ENCODE measurements around the gene ADGRF4. TPM values are rescaled to one million over a fixed set of nuclear protein-coding genes. Genes with fewer than 3 reads are reported as not detected.
"Not testable (repeated sequence)": the region's sequence is repeated elsewhere in the genome, so short reads cannot be mapped to it uniquely, and the experiment has no call there.

ADGRF4 gene
- total RNA-seq, 2 experiments from 2014 or later: not detected

- Mint-ChIP-seq H3K36me3 (ENCODE audit: low read depth) (no peaks in the 10 kb centered on the region), H3K9me3 (peaks cover 2% of the 10 kb centered on the region), H3K4me3 (no peak overlapping the region), H3K27ac (peak overlapping the region; percentile 59), H3K4me1 (ENCODE audit: low read depth) (peaks cover 18% of the 10 kb centered on the region), H3K27me3 (ENCODE audit: low read depth) (peaks cover 8% of the 10 kb centered on the region)
- DNase-seq: peak; percentile 41
- intact Hi-C loops (cut with micrococcal nuclease): loop anchor here (1.0 to 5.0 kb wide), 8 partner anchors 7 to 500 kb away; partner anchors contain the start of gene CD2AP
- CTCF ChIA-PET: interaction anchor here (1.5 to 1.8 kb wide), 2 partner anchors 37 to 110 kb away, joined by 4 to 6 read pairs; no protein-coding TSS in a partner anchor
Observed at GRCh38 chr6:47741807-47742206, 43.4 kb downstream of the ADGRF4 start.

DNA sequence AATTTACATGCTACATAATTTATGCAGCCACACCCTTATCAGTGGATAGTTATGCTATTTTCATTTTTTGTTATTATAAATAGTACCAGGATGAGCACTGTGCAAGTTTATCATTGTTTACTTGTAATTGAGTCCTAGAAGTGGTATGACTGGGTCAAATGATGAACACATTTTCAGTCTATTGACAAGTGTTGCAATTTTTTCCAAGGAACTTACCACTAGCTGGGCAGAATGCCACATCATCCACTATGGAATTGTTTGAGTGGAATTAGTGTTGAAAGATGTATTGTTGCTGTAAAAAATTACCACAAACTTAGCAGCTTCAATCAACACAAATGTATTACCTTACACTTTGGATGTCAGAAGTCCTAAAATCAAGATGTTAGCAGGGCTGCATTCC is 45.4 kb downstream of the ADGRF4 start:
- intact Hi-C loops (cut with micrococcal nuclease): loop anchor here (2.0 to 5.0 kb wide), 2 partner anchors 37 to 266 kb away; partner anchors contain the start of gene CD2AP
- peaks cover 8% of the 10 kb centered on the region for H3K27me3 Mint-ChIP-seq (ENCODE audit: low read depth)
- DNase-seq: no peak
- H3K4me1 Mint-ChIP-seq (ENCODE audit: low read depth): peaks cover 13% of the 10 kb centered on the region
- CTCF ChIA-PET: no interaction called here
- peaks cover 2% of the 10 kb centered on the region for H3K9me3 Mint-ChIP-seq
- no peak overlapping the region for H3K4me3 Mint-ChIP-seq
- no peaks in the 10 kb centered on the region for H3K36me3 Mint-ChIP-seq (ENCODE audit: low read depth)
- H3K27ac Mint-ChIP-seq: no peak overlapping the region

DNA sequence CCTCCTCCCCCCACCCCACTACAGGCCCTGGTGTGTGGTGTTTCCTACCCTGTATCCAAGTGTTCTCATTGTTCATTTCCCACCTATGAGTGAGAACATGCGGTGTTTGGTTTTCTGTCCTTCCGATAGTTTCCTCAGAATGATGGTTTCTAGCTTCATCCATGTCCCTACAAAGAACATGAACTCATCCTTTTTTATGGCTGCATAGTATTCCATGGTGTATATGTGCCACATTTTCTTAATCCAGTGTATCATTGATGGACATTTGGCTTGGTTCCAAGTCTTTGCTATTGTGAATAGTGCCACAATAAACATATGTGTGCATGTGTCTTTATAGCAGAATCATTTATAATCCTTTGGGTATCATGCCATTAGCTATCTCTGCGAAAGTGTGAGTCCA is 46.9 kb downstream of the ADGRF4 start:
- CTCF ChIA-PET; H3K27me3 Mint-ChIP-seq (ENCODE audit: low read depth); H3K27ac Mint-ChIP-seq; H3K9me3 Mint-ChIP-seq; H3K36me3 Mint-ChIP-seq (ENCODE audit: low read depth); intact Hi-C loops (cut with micrococcal nuclease); H3K4me3 Mint-ChIP-seq; DNase-seq: not testable (repeated sequence)
- peaks cover 21% of the 10 kb centered on the region for H3K4me1 Mint-ChIP-seq (ENCODE audit: low read depth)

DNA sequence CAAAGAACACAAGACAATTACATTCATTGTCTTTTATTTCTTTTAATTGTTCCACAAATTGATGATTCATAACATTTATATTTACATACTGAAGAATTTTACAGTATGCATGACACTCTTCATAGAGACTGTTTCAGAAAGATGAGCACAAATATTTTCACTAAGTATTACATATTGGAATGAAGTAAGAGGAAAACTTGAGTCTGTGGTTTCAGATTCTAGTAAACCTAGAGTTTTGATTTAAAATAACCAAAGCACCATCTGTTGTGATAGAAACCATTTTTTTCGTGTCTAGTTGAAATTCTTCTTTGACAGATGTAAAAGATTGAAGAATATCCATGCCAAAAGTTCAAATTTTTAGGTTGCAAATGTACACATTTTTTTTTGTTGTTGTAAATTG is 51.4 kb downstream of the ADGRF4 start:
- H3K27me3 Mint-ChIP-seq (ENCODE audit: low read depth): peaks cover 25% of the 10 kb centered on the region
- no peak for DNase-seq
- H3K36me3 Mint-ChIP-seq (ENCODE audit: low read depth): no peaks in the 10 kb centered on the region
- CTCF ChIA-PET: interaction anchor here (1.2 kb wide), 1 partner anchor 30 kb away, joined by 4 read pairs; no protein-coding TSS in a partner anchor
- intact Hi-C loops (cut with micrococcal nuclease): loop anchor here (1.0 kb wide), 1 partner anchor 8 kb away; no protein-coding TSS in a partner anchor
- H3K4me3 Mint-ChIP-seq: no peak overlapping the region
- peaks cover 15% of the 10 kb centered on the region for H3K4me1 Mint-ChIP-seq (ENCODE audit: low read depth)
- H3K27ac Mint-ChIP-seq: peak overlapping the region; percentile 13
- peaks cover 2% of the 10 kb centered on the region for H3K9me3 Mint-ChIP-seq

GRCh38 chr6:47752801-47753200 is 54.4 kb downstream of the ADGRF4 start:
- Mint-ChIP-seq H3K36me3 (ENCODE audit: low read depth) (no peaks in the 10 kb centered on the region), H3K27ac (no peak overlapping the region), H3K27me3 (ENCODE audit: low read depth) (peaks cover 29% of the 10 kb centered on the region), H3K4me3 (no peak overlapping the region), H3K4me1 (ENCODE audit: low read depth) (peaks cover 15% of the 10 kb centered on the region), H3K9me3 (peaks cover 3% of the 10 kb centered on the region)
- DNase-seq: no peak
- intact Hi-C loops (cut with micrococcal nuclease): no loop called here
- CTCF ChIA-PET: no interaction called here

- peaks cover 24% of the 10 kb centered on the region for H3K27me3 Mint-ChIP-seq (ENCODE audit: low read depth)
- H3K9me3 Mint-ChIP-seq: peaks cover 3% of the 10 kb centered on the region
- no peak overlapping the region for H3K4me3 Mint-ChIP-seq
- H3K4me1 Mint-ChIP-seq (ENCODE audit: low read depth): no peaks in the 10 kb centered on the region
- no peaks in the 10 kb centered on the region for H3K36me3 Mint-ChIP-seq (ENCODE audit: low read depth)
- CTCF ChIA-PET: interaction anchor here (0.7 to 2.5 kb wide), 2 partner anchors 21 to 28 kb away, joined by 3 to 10 read pairs; no protein-coding TSS in a partner anchor
- intact Hi-C loops (cut with micrococcal nuclease): no loop called here
- no peak overlapping the region for H3K27ac Mint-ChIP-seq
- DNase-seq: no peak
Observed at GRCh38 chr6:47759364-47759763, 61.0 kb downstream of the ADGRF4 start.

- no peak overlapping the region for H3K4me3 Mint-ChIP-seq
- H3K9me3 Mint-ChIP-seq: peaks cover 4% of the 10 kb centered on the region
- CTCF ChIA-PET: no interaction called here
- no peak for DNase-seq
- intact Hi-C loops (cut with micrococcal nuclease): no loop called here
- H3K4me1 Mint-ChIP-seq (ENCODE audit: low read depth): no peaks in the 10 kb centered on the region
- no peak overlapping the region for H3K27ac Mint-ChIP-seq
- H3K36me3 Mint-ChIP-seq (ENCODE audit: low read depth): no peaks in the 10 kb centered on the region
- peaks cover 19% of the 10 kb centered on the region for H3K27me3 Mint-ChIP-seq (ENCODE audit: low read depth)
Observed at GRCh38 chr6:47762502-47762901, 64.1 kb downstream of the ADGRF4 start.

DNA sequence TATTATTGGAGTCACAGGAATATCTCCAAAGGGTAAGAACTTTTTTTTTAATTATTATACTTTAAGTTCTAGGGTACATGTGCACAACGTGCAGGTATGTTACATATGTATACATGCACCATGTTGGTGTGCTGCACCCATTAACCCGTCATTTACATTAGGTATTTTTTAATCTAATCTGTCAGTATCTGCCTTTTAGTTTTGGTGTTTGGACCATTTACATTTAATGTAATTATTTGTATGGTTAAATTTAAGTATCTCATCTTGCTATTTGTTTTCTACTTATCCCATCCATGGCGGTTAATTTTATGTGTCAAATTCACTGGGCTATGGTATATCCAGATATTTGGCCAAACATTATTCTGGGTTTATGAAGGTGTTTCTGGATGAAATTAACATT is 68.1 kb downstream of the ADGRF4 start:
- Mint-ChIP-seq H3K4me1 (ENCODE audit: low read depth) (peaks cover under 1% of the 10 kb centered on the region), H3K27me3 (ENCODE audit: low read depth) (peaks cover 29% of the 10 kb centered on the region), H3K36me3 (ENCODE audit: low read depth) (no peaks in the 10 kb centered on the region), H3K9me3 (peaks cover 4% of the 10 kb centered on the region), H3K27ac (no peak overlapping the region), H3K4me3 (no peak overlapping the region)
- intact Hi-C loops (cut with micrococcal nuclease): no loop called here
- CTCF ChIA-PET: interaction anchor here (0.7 to 0.9 kb wide), 2 partner anchors 18 to 135 kb away, joined by 3 read pairs; no protein-coding TSS in a partner anchor
- no peak for DNase-seq

DNA sequence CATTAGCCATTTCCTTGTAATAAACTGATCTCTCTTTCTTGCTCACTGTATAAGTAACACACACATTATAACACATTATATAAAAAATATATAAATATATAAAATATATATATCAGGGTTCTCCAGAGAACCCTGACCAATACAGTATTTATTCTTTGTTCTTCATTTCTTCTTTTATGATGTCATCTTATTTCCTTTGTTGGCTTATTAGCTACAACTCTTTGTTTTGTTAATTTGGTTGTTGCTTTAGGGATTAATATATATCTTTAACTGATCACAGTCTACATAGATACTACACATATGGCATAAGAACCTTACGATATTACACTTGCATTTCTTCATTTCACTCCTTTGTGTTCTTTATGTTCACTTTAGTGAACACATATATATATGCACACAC is 68.7 kb downstream of the ADGRF4 start:
- H3K9me3 Mint-ChIP-seq: peaks cover 4% of the 10 kb centered on the region
- CTCF ChIA-PET: interaction anchor here (0.6 to 1.2 kb wide), 2 partner anchors 13 to 132 kb away, joined by 3 to 5 read pairs; no protein-coding TSS in a partner anchor
- H3K36me3 Mint-ChIP-seq (ENCODE audit: low read depth): no peaks in the 10 kb centered on the region
- DNase-seq: no peak
- H3K4me3 Mint-ChIP-seq: no peak overlapping the region
- no peak overlapping the region for H3K27ac Mint-ChIP-seq
- intact Hi-C loops (cut with micrococcal nuclease): no loop called here
- H3K4me1 Mint-ChIP-seq (ENCODE audit: low read depth): peaks cover 5% of the 10 kb centered on the region
- peaks cover 30% of the 10 kb centered on the region for H3K27me3 Mint-ChIP-seq (ENCODE audit: low read depth)

GRCh38 chr6:47769982-47770381 is 71.6 kb downstream of the ADGRF4 start:
- CTCF ChIA-PET: no interaction called here
- H3K27me3 Mint-ChIP-seq (ENCODE audit: low read depth): peaks cover 26% of the 10 kb centered on the region
- no peaks in the 10 kb centered on the region for H3K36me3 Mint-ChIP-seq (ENCODE audit: low read depth)
- no peak overlapping the region for H3K27ac Mint-ChIP-seq
- peaks cover 5% of the 10 kb centered on the region for H3K4me1 Mint-ChIP-seq (ENCODE audit: low read depth)
- peaks cover 4% of the 10 kb centered on the region for H3K9me3 Mint-ChIP-seq
- DNase-seq: no peak
- no peak overlapping the region for H3K4me3 Mint-ChIP-seq
- intact Hi-C loops (cut with micrococcal nuclease): no loop called here

Other genes with a start within 250 kb of the ADGRF4 start
- gene CD2AP, start 220.8 kb upstream of the ADGRF4 start, total RNA-seq: 10 to 100 TPM; 16.1 to 18.1 TPM
- gene OPN5, start 83.5 kb downstream of the ADGRF4 start, total RNA-seq: not detected